Natural killer cell (primary cell): Measurements from ENCODE around the gene LGI2. TPM values are rescaled to one million over a fixed set of nuclear protein-coding genes. Genes with fewer than 3 reads are reported as not detected.

ENCODE experiments used
- ATAC-seq, 3 donors: fragments of 150-1000 bp in 2 of 3; fragments of 200-7000 bp in 1 of 3; cut with Tn5 transposase; 1 replicate in 1 of 3; 2 replicates in 2 of 3; pipeline ENCODE4 v1.10.0; 2021; ENCODE audit warnings: mild to moderate bottlenecking in 2 of 3, moderate library complexity in 2 of 3
- DNase-seq, 2 donors: peaks; one replicate each; pipeline versions ENCODE4 v3.0.0 to v3.0.0-alpha.2; 2013 to 2021; ENCODE audit warnings: mixed read lengths in 1 of 2
- H3K27ac ChIP-seq: one replicate; pipeline ENCODE4 v1.5.1; 2013; ENCODE audit warnings: mild to moderate bottlenecking, low read length
- H3K27me3 ChIP-seq: one replicate; pipeline ENCODE4 v1.6.1; 2013; ENCODE audit warnings: low read length; ENCODE audit not compliant: control insufficient read depth, insufficient read depth
- H3K36me3 ChIP-seq: one replicate; pipeline ENCODE4 v1.6.1; 2013; ENCODE audit warnings: low read length; ENCODE audit not compliant: control insufficient read depth, insufficient read depth
- H3K4me1 ChIP-seq: one replicate; pipeline ENCODE4 v1.6.1; 2013; ENCODE audit warnings: low read length; ENCODE audit not compliant: control insufficient read depth, insufficient read depth
- H3K4me3 ChIP-seq: one replicate; pipeline ENCODE4 v1.5.1; 2013; ENCODE audit warnings: low read length
- H3K9me3 ChIP-seq: one replicate; pipeline ENCODE4 v1.6.1; 2013; ENCODE audit warnings: low read length; ENCODE audit not compliant: control insufficient read depth, insufficient read depth
- H3K27ac Mint-ChIP-seq, 2 donors: one replicate each; pipeline ENCODE4 v1.8.0; 2022; ENCODE audit warnings: mild to moderate bottlenecking in 2 of 2, mixed read lengths in 2 of 2, moderate library complexity in 1 of 2
- H3K27me3 Mint-ChIP-seq, 2 donors: one replicate each; pipeline ENCODE4 v1.8.0; 2022; ENCODE audit warnings: low read depth in 2 of 2, mixed read lengths in 2 of 2
- H3K36me3 Mint-ChIP-seq: one replicate; pipeline ENCODE4 v1.8.0; 2022; ENCODE audit warnings: mixed read lengths
- H3K4me1 Mint-ChIP-seq, 2 donors: one replicate each; pipeline ENCODE4 v1.8.0; 2022; ENCODE audit warnings: mixed read lengths in 2 of 2
- H3K4me3 Mint-ChIP-seq: one replicate; pipeline ENCODE4 v1.8.0; 2022; ENCODE audit warnings: mild to moderate bottlenecking, moderate library complexity, mixed read lengths
- H3K9me3 Mint-ChIP-seq, 2 donors: one replicate each; pipeline ENCODE4 v1.8.0; 2022; ENCODE audit warnings: mixed read lengths in 2 of 2
- CTCF ChIP-seq: fragments of 200-600 bp; IDR thresholded peaks from one replicate; pipeline ENCODE4 v1.8.0; 2022; ENCODE audit warnings: antibody characterized with exemption
- WGBS: methylation state at CpG from one replicate; pipeline ENCODE4 v1.1.7; 2013; ENCODE audit warnings: missing lambda C conversion rate; ENCODE audit not compliant: insufficient coverage; 5-methylcytosine and 5-hydroxymethylcytosine counted together
- intact Hi-C: fragments of 100-400 bp; cut with micrococcal nuclease; formaldehyde crosslinking; loops from one replicate; pipeline ENCODE4 v1.14.2; 2022
- total RNA-seq, 4 donors: library from RNA; stranded (reverse); fragments of 120-200 nt in 1 of 4; gene quantifications; one replicate each; pipeline versions ENCODE4 v1.2.3 to v1.2.4, GENCODE V29; 2013 to 2022

LGI2 gene
- total RNA-seq, 3 donors from 2014 or later (not counting 1 experiment from before 2014, with no cell fraction given): not detected

DNA sequence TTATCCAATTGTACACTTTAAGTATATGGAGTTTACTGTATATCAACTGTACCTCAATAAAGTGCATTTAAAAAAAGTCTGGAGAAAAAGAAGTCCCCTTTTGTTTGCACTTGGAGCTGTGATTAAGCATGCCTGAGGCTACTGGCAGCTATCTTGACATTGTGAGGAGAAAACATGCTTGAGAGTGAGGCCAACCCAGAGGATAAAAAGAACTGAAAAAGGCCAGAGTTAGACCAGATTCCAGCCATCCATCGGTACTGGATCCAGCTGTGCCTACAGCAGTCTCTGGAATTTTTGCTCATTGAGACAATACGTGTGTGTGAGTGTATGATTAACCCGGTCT is 57.4 kb downstream of the LGI2 start:
- Mint-ChIP-seq H3K4me3 (no peak overlapping the region), H3K27me3 (peaks cover 6 to 40% of the 10 kb centered on the region in 2 donors), H3K4me1 (no peaks in the 10 kb centered on the region), H3K36me3 (no peaks in the 10 kb centered on the region), H3K27ac (no peak overlapping the region), H3K9me3 (no peaks in the 10 kb centered on the region)
- WGBS: 58% methylated on average over 3 of the region's 3 CpGs
- intact Hi-C loops: no loop called here
- ATAC-seq (no peak), DNase-seq (no peak)
- Histone ChIP-seq H3K36me3 (no peaks in the 10 kb centered on the region), H3K9me3 (no peaks in the 10 kb centered on the region), H3K27ac (no peak overlapping the region), H3K4me1 (no peaks in the 10 kb centered on the region), H3K27me3 (no peaks in the 10 kb centered on the region), H3K4me3 (no peak overlapping the region)
- TF ChIP-seq CTCF: no peak

DNA sequence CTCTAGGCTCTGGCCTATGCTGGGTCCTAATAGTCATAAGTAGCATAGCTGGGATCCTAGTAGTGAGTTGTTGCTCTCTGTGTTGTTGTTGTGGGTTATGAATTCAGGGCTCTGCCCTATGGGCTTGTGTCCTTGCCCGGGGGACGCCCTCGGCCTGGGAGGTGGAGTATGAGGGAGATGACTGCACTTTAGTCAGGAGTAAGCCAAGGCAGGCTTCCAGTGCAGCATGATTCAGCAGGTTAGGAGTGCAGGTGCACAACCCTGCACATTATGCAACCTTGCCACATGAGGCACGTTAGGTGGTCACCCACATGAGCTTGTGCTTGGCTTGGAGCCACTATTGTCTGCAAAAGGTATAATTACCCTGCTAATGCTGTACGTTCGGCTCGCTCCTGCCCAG is 59.6 kb downstream of the LGI2 start:
- DNase-seq (no peak), ATAC-seq (no peak)
- no peaks in the 10 kb centered on the region for H3K4me1 ChIP-seq
- peaks cover 4% of the 10 kb centered on the region for H3K9me3 ChIP-seq
- H3K36me3 Mint-ChIP-seq: no peaks in the 10 kb centered on the region
- TF ChIP-seq CTCF: no peak
- no peak overlapping the region for H3K4me3 ChIP-seq
- H3K36me3 ChIP-seq: no peaks in the 10 kb centered on the region
- H3K4me3 Mint-ChIP-seq: no peak overlapping the region
- no peaks in the 10 kb centered on the region for H3K27me3 ChIP-seq
- intact Hi-C loops: no loop called here
- no peak overlapping the region for H3K27ac ChIP-seq
- H3K4me1 Mint-ChIP-seq: no peaks in the 10 kb centered on the region
- no peak overlapping the region for H3K27ac Mint-ChIP-seq
- peaks cover 3 to 26% of the 10 kb centered on the region in 2 donors for H3K27me3 Mint-ChIP-seq
- WGBS: 26% methylated on average over 7 of the region's 7 CpGs
- no peaks in the 10 kb centered on the region for H3K9me3 Mint-ChIP-seq

DNA sequence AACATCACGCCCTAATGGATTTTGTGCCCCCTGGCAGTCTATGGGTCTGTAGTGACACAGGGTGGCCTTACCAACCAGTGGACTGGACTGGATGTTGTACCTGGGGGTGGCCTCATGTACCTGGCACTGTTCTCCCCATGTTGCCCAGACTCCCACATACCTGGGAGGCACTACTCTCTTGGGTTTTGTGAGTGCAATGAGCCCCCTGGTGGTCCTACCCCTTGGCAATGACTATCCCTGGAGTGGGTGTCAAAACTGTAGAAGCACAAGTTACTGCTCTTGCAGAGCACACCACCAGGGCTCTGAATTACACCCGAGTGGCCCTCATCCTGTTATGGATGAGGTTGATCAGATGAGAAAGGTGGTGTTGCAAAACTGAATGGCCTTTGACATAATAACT is 60.1 kb downstream of the LGI2 start:
- Mint-ChIP-seq H3K27me3 (peaks cover 3 to 22% of the 10 kb centered on the region in 2 donors), H3K4me3 (no peak overlapping the region), H3K4me1 (no peaks in the 10 kb centered on the region), H3K36me3 (no peaks in the 10 kb centered on the region), H3K9me3 (no peaks in the 10 kb centered on the region), H3K27ac (no peak overlapping the region)
- Histone ChIP-seq H3K9me3 (peaks cover 10% of the 10 kb centered on the region), H3K4me1 (no peaks in the 10 kb centered on the region), H3K36me3 (no peaks in the 10 kb centered on the region), H3K27ac (no peak overlapping the region), H3K27me3 (no peaks in the 10 kb centered on the region), H3K4me3 (no peak overlapping the region)
- DNase-seq: no peak
- TF ChIP-seq CTCF: no peak
- ATAC-seq: no peak
- 84% methylated on average over 2 of the region's 2 CpGs for WGBS
- intact Hi-C loops: no loop called here

DNA sequence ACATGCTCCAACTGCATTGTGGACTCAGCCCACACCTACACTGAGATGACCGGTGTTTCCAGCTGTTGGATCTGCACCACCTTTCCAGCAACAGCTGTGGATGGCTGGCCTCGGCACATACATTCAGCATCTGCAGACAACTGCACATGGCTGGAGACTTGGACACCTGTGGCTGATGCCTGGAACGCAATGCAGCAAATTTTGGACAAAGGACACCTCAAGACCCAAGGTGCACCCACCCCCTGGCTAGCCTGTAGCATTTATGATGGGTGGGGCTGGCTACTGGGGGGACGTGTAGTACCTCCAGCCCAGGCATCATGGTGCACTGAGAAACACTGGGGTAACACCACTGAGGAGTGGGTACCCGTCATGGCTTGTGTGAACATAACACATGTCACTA is 60.6 kb downstream of the LGI2 start:
- H3K27ac Mint-ChIP-seq: no peak overlapping the region
- H3K4me3 Mint-ChIP-seq: no peak overlapping the region
- no peak for TF ChIP-seq CTCF
- WGBS: 95% methylated on average over 5 of the region's 5 CpGs
- Histone ChIP-seq H3K4me1 (no peaks in the 10 kb centered on the region), H3K36me3 (no peaks in the 10 kb centered on the region), H3K4me3 (no peak overlapping the region), H3K27me3 (no peaks in the 10 kb centered on the region), H3K9me3 (peaks cover 11% of the 10 kb centered on the region), H3K27ac (no peak overlapping the region)
- no peaks in the 10 kb centered on the region for H3K4me1 Mint-ChIP-seq
- ATAC-seq: no peak
- no peaks in the 10 kb centered on the region for H3K36me3 Mint-ChIP-seq
- H3K27me3 Mint-ChIP-seq: peaks cover 3 to 19% of the 10 kb centered on the region in 2 donors
- intact Hi-C loops: no loop called here
- DNase-seq: no peak
- no peaks in the 10 kb centered on the region for H3K9me3 Mint-ChIP-seq
